ENCODE data around the gene CDK14.

GRCh38 chr7:90948085-90948484 lies 352.0 kb downstream of the CDK14 start:
- no peak for TF ChIP-seq POLR2A (IDR thresholded peaks at IDR 0.05; ENCODE audit: low read depth, low read length)
- no peak for TF ChIP-seq TAF1 (IDR thresholded peaks at IDR 0.05; ENCODE audit: borderline replicate concordance, low read depth, low read length)
- no peak for TF ChIP-seq POLR2AphosphoS5 (IDR thresholded peaks at IDR 0.05; ENCODE audit: low read depth, low read length)
